ENCODE results near the gene YWHAG.

GRCh38 chr7:76380623-76380966, 21.8 kb upstream of the YWHAG start:
- TF ChIP-seq, protein P1, sequence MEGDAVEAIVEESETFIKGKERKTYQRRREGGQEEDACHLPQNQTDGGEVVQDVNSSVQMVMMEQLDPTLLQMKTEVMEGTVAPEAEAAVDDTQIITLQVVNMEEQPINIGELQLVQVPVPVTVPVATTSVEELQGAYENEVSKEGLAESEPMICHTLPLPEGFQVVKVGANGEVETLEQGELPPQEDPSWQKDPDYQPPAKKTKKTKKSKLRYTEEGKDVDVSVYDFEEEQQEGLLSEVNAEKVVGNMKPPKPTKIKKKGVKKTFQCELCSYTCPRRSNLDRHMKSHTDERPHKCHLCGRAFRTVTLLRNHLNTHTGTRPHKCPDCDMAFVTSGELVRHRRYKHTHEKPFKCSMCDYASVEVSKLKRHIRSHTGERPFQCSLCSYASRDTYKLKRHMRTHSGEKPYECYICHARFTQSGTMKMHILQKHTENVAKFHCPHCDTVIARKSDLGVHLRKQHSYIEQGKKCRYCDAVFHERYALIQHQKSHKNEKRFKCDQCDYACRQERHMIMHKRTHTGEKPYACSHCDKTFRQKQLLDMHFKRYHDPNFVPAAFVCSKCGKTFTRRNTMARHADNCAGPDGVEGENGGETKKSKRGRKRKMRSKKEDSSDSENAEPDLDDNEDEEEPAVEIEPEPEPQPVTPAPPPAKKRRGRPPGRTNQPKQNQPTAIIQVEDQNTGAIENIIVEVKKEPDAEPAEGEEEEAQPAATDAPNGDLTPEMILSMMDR (IDR thresholded peaks at IDR 0.05) = no peak
- TF ChIP-seq POLR2A (IDR thresholded peaks at IDR 0.05) (no peak), EP300 (IDR thresholded peaks at IDR 0.05) (no peak), POLR2AphosphoS5 (IDR thresholded peaks at IDR 0.05) (no peak)
